ENCODE results near the gene COLEC12. TPM values are rescaled to one million over a fixed set of nuclear protein-coding genes. Genes with fewer than 3 reads are reported as not detected.

COLEC12 gene
- total RNA-seq, 1 donor from 2014 or later = 3.3 TPM

- H3K4me3 ChIP-seq (ENCODE audit: low read depth, low read length) = no peak overlapping the region
- TF ChIP-seq CTCF (conservative IDR thresholded peaks at IDR 0.05; ENCODE audit: low read depth, low read length) = no peak
- DNase-seq (ENCODE audit: low read depth) = peak; percentile 40
These were observed 29.6 kb downstream of the COLEC12 start for GRCh38 chr18:470661-471501.

- H3K4me3 ChIP-seq (ENCODE audit: low read depth, low read length) = no peak overlapping the region
- TF ChIP-seq CTCF (conservative IDR thresholded peaks at IDR 0.05; ENCODE audit: low read depth, low read length) = peak; percentile 18
- no peak for DNase-seq (ENCODE audit: low read depth)
These were observed 31.3 kb downstream of the COLEC12 start for GRCh38 chr18:468955-469790.

DNA sequence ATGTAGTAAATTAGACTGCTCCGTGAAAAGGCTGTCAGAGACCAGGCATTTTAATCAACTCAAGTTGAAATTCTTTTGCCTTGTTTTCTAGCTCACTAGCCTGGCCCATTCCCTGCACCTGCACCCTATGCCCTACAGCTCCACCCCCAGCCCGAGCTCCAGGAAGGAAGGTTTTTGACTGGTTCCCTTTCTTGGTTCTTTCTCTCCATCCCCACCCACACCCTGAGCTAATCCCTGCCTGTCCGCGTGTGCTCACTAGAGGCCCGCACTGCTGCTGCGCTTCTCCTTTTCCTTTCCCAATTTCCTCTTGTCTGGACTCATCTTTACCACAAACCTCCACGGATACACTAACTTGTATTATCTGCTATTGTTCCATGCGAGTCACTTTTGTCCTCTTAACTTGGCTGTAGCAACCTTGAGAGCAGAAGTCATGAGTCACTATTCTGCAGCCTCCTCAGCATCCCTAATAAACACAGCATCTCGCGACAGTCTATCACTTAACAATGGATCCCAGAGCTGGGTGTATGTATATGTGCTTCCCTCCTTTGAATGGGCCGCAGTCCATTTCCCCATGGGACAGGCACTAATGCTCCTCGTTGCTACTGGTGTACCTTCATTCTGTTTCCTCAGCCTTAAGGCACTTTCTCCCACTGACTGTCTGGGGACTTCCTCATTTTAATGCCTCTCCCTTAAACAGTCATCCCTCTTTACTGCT lies 36.5 kb downstream of the COLEC12 start:
- no peak overlapping the region for H3K4me3 ChIP-seq (ENCODE audit: low read depth, low read length)
- no peak for TF ChIP-seq CTCF (conservative IDR thresholded peaks at IDR 0.05; ENCODE audit: low read depth, low read length)
- DNase-seq (ENCODE audit: low read depth) = no peak

DNA sequence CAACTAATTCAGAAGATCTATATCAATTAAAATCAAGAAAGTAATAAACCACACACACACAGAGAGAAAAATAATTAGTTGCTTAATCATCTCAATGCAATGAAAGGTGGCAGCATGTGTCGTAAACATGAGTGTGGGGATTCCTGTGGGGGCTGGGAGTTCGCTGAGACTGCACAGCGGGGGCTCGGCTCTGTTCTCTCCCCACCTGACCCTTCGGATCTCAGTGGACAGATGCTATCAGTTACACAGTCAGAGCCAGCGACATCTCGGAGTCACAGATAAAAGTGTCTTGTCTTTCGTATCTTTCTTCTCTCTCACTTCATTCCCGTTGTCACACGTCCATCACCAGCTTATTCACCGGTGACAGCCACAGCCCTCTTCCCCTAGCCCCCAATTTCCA lies 37.1 kb downstream of the COLEC12 start:
- no peak overlapping the region for H3K4me3 ChIP-seq (ENCODE audit: low read depth, low read length)
- TF ChIP-seq CTCF (conservative IDR thresholded peaks at IDR 0.05; ENCODE audit: low read depth, low read length) = no peak
- DNase-seq (ENCODE audit: low read depth) = no peak

- no peak for DNase-seq (ENCODE audit: low read depth)
- TF ChIP-seq CTCF (conservative IDR thresholded peaks at IDR 0.05; ENCODE audit: low read depth, low read length) = no peak
These were observed 38.7 kb downstream of the COLEC12 start for GRCh38 chr18:461762-462161.

GRCh38 chr18:460791-461190 lies 39.7 kb downstream of the COLEC12 start:
- H3K4me3 ChIP-seq (ENCODE audit: low read depth, low read length) = no peak overlapping the region
- TF ChIP-seq CTCF (conservative IDR thresholded peaks at IDR 0.05; ENCODE audit: low read depth, low read length) = no peak
- no peak for DNase-seq (ENCODE audit: low read depth)

More at GRCh38 chr18:461762-462161, 38.7 kb downstream of the COLEC12 start:
- H3K4me3 ChIP-seq (ENCODE audit: low read depth, low read length) = no peak overlapping the region
